Measurements from ENCODE around the gene MSRB3. TPM values are rescaled to one million over a fixed set of nuclear protein-coding genes. Genes with fewer than 3 reads are reported as not detected.

MSRB3 gene
- total and polyA plus RNA-seq, 2 of the 8 experiments (the other 6 are each of a cell fraction or from before 2014, with no cell fraction given) = 0.32 to 1.2 TPM

DNA sequence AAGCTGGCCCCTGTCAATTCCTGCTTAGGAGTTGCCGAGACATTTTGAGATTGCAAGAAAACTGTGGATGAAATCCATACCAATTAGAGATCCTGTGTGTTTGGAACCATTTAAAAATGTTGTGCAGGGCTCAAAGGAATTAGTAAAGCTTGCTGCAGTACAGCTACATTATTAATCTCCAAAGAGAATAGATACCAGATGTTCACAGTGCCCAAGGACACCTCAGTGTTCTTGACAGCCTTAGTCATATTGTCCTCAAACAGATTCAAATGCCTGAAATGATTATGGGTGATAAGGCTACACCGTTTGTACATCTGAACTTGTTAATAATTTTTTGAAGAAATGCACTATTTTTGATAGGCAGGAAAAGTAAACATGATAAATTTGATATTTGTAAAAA, 164.6 kb downstream of the MSRB3 start:
- no peaks in the 10 kb centered on the region for H3K4me1 ChIP-seq (replicated peaks in 1 of 4; ENCODE audit: control insufficient read depth in 3 of 4, insufficient read depth in 4 of 4, low read length in 3 of 4)
- no peak overlapping the region for H3K14ac ChIP-seq (ENCODE audit: insufficient read length)
- DNase-seq (ENCODE audit: low read depth in 1 of 2, low spot score in 2 of 2) = no peak
- H4K20me1 ChIP-seq (replicated peaks in 1 of 2; ENCODE audit: control insufficient read depth in 1 of 2, insufficient read depth in 2 of 2, low read length in 2 of 2) = no peaks in the 10 kb centered on the region
- no peak overlapping the region for H3K4me2 ChIP-seq (ENCODE audit: insufficient read depth in 1 of 2, low read depth in 2 of 2, low read length in 2 of 2)
- no peak overlapping the region for H4K8ac ChIP-seq (ENCODE audit: extremely low read depth, insufficient read depth, low read length)
- no peak overlapping the region for H3K9ac ChIP-seq (replicated peaks in 1 of 4; ENCODE audit: extremely low read depth in 1 of 4, low read depth in 3 of 4, low read length in 3 of 4)
- H2BK12ac ChIP-seq (ENCODE audit: low read depth, low read length) = no peak overlapping the region
- no peak overlapping the region for H3K18ac ChIP-seq (ENCODE audit: extremely low read depth, low read length)
- 97% methylated on average over 2 of the region's 2 CpGs; no CpG with 5 or more reads in 1 of the 2 experiments for WGBS, 2 experiments (ENCODE audit: extremely low coverage in 1 of 2, insufficient coverage in 1 of 2, insufficient read length in 1 of 2, insufficient replicate concordance in 2 of 2, low coverage in 1 of 2, low lambda C conversion rate in 2 of 2, missing lambda C conversion rate in 1 of 2)
- no peak overlapping the region for H3K4ac ChIP-seq (replicated peaks; ENCODE audit: insufficient read length, low read depth, low read length)
- no peak overlapping the region for H3K4me3 ChIP-seq (ENCODE audit: extremely low read depth in 1 of 4, insufficient read depth in 2 of 4, low read depth in 3 of 4, low read length in 4 of 4)
- ChIA-PET POLR2A (ENCODE audit: partially characterized antibody) (interaction anchor here (0.6 kb wide), 1 partner anchor 803 kb away, joined by 4 read pairs; no protein-coding TSS in a partner anchor), CTCF (ENCODE audit: partially characterized antibody) (interaction anchor here (0.8 kb wide), 1 partner anchor 67 kb away, joined by 3 read pairs; no protein-coding TSS in a partner anchor)
- H3K79me2 ChIP-seq (ENCODE audit: control insufficient read depth in 1 of 2, insufficient read depth in 2 of 2, low read length in 2 of 2) = no peaks in the 10 kb centered on the region
- H2BK15ac ChIP-seq (ENCODE audit: low read length) = no peak overlapping the region
- H3K23me2 ChIP-seq (ENCODE audit: low read depth, low read length) = no peaks in the 10 kb centered on the region
- H2AFZ ChIP-seq (ENCODE audit: low read length) = no peak overlapping the region
- no peaks in the 10 kb centered on the region for H3K36me3 ChIP-seq (ENCODE audit: control insufficient read depth in 2 of 4, insufficient read depth in 4 of 4, low read length in 3 of 4)
- H2BK5ac ChIP-seq (ENCODE audit: low read depth, low read length) = no peak overlapping the region
- no peak overlapping the region for H3K27ac ChIP-seq (ENCODE audit: low read depth, low read length)
- H3K9me3 ChIP-seq (ENCODE audit: insufficient read depth in 2 of 2, low read depth in 1 of 2, low read length in 1 of 2) = no peaks in the 10 kb centered on the region
- no peaks in the 10 kb centered on the region for H3K27me3 ChIP-seq (replicated peaks in 1 of 4; ENCODE audit: control insufficient read depth in 3 of 4, extremely low read depth in 1 of 4, insufficient read depth in 3 of 4, low read length in 3 of 4)
- no peak overlapping the region for H3K56ac ChIP-seq (replicated peaks; ENCODE audit: insufficient read length, low read depth, low read length)
- H2BK20ac ChIP-seq (ENCODE audit: low read length) = no peak overlapping the region
- no peak overlapping the region for H4K91ac ChIP-seq (replicated peaks; ENCODE audit: insufficient read length, low read length)
- H4K5ac ChIP-seq (ENCODE audit: insufficient read length, low read depth, low read length) = no peak overlapping the region
- H2AK5ac ChIP-seq (ENCODE audit: low read depth, low read length) = no peak overlapping the region
- no peaks in the 10 kb centered on the region for H3K79me1 ChIP-seq (ENCODE audit: low read depth, low read length)
- H2BK120ac ChIP-seq (replicated peaks; ENCODE audit: low read depth, low read length) = no peak overlapping the region
- no peak overlapping the region for H3K23ac ChIP-seq (ENCODE audit: insufficient read length)
- no peak for FAIRE-seq
- no peak for TF ChIP-seq CHD2 (IDR thresholded peaks at IDR 0.05; ENCODE audit: low read length)
- no peak for TF ChIP-seq CBX5 (IDR thresholded peaks at IDR 0.05; ENCODE audit: low read depth, low read length)
- no peak for TF ChIP-seq CTBP2 (IDR thresholded peaks at IDR 0.05; ENCODE audit: borderline replicate concordance, insufficient read depth, insufficient read length, low read length)
- no peak for TF ChIP-seq RXRA (IDR thresholded peaks at IDR 0.05; ENCODE audit: insufficient read depth, low read depth, low read length)
- TF ChIP-seq SIX5 (IDR thresholded peaks at IDR 0.05; ENCODE audit: low read depth, low read length) = no peak
- TF ChIP-seq BACH1 (IDR thresholded peaks at IDR 0.05; ENCODE audit: low read length) = no peak
- TF ChIP-seq SUZ12 (IDR thresholded peaks at IDR 0.05; ENCODE audit: low read length) = no peak
- TF ChIP-seq FOSL1 (IDR thresholded peaks at IDR 0.05; ENCODE audit: insufficient read depth, low read depth, low read length) = no peak
- no peak for TF ChIP-seq EGR1 (IDR thresholded peaks at IDR 0.05; ENCODE audit: borderline replicate concordance, low read depth, low read length)
- TF ChIP-seq SRF (IDR thresholded peaks at IDR 0.05; ENCODE audit: low read depth, low read length) = no peak
